ENCODE results near the gene AVP.

The AVP gene

DNA sequence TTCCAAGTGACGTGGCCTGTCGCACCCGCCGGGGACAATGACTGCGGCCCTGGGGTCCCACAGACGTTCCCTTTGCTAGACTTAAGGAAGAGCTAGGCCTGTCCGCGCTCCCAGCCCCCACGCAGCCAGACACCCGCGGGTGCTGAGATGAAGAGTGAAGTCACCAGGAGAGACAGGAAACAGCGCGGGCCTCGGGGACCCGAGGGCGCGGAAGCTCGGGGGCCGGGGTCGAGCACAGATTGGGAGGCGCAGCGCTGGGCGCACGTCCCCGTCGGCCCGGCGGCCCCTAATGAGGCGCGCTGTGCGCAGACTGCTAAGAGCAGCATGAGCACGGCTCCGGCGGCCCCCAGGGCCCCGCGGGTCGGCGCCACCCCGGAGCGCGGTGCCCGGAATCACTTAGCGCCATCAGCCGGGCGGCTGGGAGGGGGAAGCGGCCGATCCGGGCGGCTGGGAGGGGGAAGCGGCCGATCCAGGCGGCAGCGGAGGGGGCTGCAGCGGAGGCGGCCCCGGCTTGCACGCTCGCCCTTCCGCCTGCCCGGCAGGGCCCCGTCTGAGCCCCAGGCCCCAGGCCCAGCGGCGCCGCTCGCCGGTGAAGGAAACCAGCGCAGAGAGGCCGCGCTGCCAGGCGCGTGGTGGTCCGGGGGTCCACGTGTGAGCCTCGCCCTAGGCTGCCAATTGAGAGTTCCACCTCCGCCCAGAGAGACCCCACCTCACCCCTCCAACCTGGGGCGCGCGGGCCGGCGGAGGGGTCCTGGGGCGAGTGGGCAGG is 8.3 kb upstream of the AVP start:
- TF ChIP-seq, protein P1, sequence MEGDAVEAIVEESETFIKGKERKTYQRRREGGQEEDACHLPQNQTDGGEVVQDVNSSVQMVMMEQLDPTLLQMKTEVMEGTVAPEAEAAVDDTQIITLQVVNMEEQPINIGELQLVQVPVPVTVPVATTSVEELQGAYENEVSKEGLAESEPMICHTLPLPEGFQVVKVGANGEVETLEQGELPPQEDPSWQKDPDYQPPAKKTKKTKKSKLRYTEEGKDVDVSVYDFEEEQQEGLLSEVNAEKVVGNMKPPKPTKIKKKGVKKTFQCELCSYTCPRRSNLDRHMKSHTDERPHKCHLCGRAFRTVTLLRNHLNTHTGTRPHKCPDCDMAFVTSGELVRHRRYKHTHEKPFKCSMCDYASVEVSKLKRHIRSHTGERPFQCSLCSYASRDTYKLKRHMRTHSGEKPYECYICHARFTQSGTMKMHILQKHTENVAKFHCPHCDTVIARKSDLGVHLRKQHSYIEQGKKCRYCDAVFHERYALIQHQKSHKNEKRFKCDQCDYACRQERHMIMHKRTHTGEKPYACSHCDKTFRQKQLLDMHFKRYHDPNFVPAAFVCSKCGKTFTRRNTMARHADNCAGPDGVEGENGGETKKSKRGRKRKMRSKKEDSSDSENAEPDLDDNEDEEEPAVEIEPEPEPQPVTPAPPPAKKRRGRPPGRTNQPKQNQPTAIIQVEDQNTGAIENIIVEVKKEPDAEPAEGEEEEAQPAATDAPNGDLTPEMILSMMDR (IDR thresholded peaks at IDR 0.05) = no peak

GRCh38 chr20:3090565-3090964 is 6.0 kb upstream of the AVP start:
- TF ChIP-seq, protein P1 (IDR thresholded peaks at IDR 0.05) = no peak

DNA sequence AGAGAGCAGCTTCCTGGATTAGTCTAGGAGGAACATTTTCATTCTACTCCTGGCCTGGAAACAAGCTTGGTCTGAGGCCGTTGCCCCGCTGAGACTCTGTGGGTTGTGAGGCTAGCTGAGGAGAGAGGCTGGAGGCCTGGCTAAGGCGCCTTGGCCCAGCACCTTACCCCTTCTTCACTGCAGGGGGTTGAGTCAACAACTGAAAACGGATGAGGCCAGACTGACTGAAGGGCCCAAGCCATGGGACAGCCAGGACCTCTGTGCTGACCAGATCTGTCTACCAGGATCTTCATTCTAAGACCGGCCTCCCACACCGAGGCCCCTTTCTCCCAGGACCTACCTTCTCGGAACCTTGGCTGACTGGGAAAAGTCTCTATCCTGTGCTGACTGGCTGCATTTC is 3.5 kb upstream of the AVP start:
- TF ChIP-seq, protein P1 (IDR thresholded peaks at IDR 0.05) = no peak

DNA sequence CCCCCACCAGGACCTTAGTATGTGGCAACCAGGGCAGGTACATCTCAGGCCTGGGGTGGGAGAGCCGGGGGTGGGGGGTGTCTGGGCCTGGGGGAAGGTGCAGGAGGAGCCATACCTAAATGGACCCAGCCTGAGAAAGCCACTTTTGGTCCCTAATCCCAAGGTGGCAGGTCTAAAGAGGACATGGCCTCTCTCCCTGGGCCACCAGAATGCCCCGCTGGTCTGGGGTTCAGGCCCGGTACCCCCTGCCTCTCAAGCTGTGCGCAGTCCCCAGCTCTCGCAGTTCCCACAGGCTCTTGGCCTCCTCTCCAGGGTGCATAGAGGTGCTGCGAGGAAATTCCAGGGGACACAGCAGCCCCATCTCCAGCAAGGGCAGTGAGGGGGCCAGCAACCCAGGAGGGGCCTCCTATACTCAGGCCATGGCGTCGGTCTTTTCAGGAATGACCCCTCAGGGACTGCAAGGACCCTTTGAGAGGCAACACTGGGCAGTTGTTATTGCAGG is 1.1 kb upstream of the AVP start:
- TF ChIP-seq, protein P1 (IDR thresholded peaks at IDR 0.05) = no peak

- TF ChIP-seq, protein P1 (IDR thresholded peaks at IDR 0.05) = no peak
Measured at GRCh38 chr20:3084986-3085360, 449 bp upstream of the AVP start.

DNA sequence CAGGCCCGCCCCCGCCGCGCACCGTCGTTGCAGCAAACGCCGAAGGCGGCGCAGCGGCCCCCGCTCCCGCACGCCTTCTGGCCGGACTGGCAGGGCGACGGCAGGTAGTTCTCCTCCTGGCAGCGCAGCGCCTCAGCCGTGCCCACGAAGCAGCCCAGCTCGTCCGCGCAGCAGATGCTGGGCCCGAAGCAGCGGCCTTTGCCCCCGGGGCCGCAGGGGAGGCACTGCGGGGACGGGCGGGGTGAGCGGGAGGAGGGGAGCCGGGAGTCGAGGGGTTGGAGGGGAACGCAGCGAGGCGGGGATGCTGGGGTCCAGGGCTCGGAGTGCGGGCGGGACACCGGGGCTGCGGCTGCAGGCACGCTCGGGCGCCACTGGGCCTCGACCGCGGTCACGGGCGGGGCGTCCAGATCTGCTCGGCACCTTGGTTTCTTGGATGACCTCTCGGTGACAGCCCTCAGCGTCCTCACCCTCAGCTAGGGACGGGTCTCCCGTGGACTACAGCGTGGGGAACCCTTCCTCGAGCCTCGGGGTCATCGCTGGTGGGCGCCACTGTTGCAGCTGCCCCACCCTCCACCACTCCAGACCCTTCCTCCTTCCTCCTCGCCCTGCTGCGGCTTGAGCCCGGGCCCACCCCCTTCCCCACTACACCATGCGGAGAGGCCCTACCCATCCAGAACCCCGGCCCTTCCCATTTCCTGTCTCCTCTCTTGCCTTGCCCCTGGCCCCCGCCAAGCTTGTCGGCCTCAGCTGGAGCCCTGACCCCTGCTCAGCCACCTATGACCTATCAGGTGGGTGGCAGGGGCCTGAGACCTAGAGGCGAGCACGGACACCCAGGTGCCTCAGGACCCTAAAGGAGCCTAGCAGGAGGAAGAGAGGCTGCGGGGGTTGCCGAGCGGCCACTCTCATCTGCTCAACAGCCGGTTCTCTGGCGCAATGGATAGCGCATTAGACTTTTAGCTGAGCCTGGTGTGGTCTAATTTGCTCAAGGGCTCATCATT is 1.3 kb downstream of the AVP start:
- TF ChIP-seq, protein P1 (IDR thresholded peaks at IDR 0.05) = no peak

GRCh38 chr20:3082306-3082951 is 2.1 kb downstream of the AVP start:
- TF ChIP-seq, protein P1 (IDR thresholded peaks at IDR 0.05) = no peak
